CD14-positive monocyte (primary cell): ENCODE results near the gene CCDC34. TPM values are rescaled to one million over a fixed set of nuclear protein-coding genes. Genes with fewer than 3 reads are reported as not detected.

Experiments
- DNase-seq, 3 donors: peaks; one replicate each; pipeline ENCODE4 v3.0.0-alpha.2; 2011 to 2022
- H2AFZ ChIP-seq: 2 replicates; pipeline ENCODE4 v1.6.0; 2012; ENCODE audit warnings: mild to moderate bottlenecking, low read depth, low read length, inconsistent platforms; ENCODE audit not compliant: insufficient read depth, poor library complexity, severe bottlenecking
- H3K27ac ChIP-seq, 2 donors: 1 replicate in 1 of 2; 2 replicates in 1 of 2; pipeline ENCODE4 v1.5.1; 2012 to 2013; ENCODE audit warnings: low read length in 2 of 2, control low read depth in 1 of 2, inconsistent platforms in 1 of 2, low read depth in 1 of 2, mild to moderate bottlenecking in 1 of 2
- H3K27me3 ChIP-seq, 2 donors: one replicate each; pipeline versions ENCODE4 v1.6.0 to v1.6.1; 2011 to 2013; ENCODE audit warnings: low read length in 2 of 2; ENCODE audit not compliant: control insufficient read depth in 2 of 2, insufficient read depth in 2 of 2
- H3K36me3 ChIP-seq, 2 donors: replicated peaks in 1 of 2; 1 replicate in 1 of 2; 2 replicates in 1 of 2; pipeline versions ENCODE4 v1.5.1 to v1.6.1; 2012 to 2013; ENCODE audit warnings: low read length in 2 of 2, control low read depth in 1 of 2, inconsistent platforms in 1 of 2, mild to moderate bottlenecking in 1 of 2; ENCODE audit not compliant: insufficient read depth in 2 of 2, control insufficient read depth in 1 of 2
- H3K4me1 ChIP-seq, 2 donors: 1 replicate in 1 of 2; 2 replicates in 1 of 2; pipeline versions ENCODE4 v1.5.1 to v1.6.1; 2012 to 2013; ENCODE audit warnings: low read length in 2 of 2, control low read depth in 1 of 2, inconsistent platforms in 1 of 2, mild to moderate bottlenecking in 1 of 2, moderate library complexity in 1 of 2; ENCODE audit not compliant: insufficient read depth in 2 of 2, control insufficient read depth in 1 of 2
- H3K4me2 ChIP-seq: replicated peaks from 2 replicates; pipeline ENCODE3; 2012; ENCODE audit warnings: low read length, moderate library complexity, mild to moderate bottlenecking; ENCODE audit not compliant: poor library complexity, severe bottlenecking; ENCODE audit errors: extremely low read depth
- H3K4me3 ChIP-seq, 3 experiments: fragments of 200-600 bp in 1 of 3; sonication (generic) in 1 of 3; replicated peaks in 1 of 3; 1 replicate in 2 of 3; 2 replicates in 1 of 3; pipeline ENCODE4 v1.5.1; 2011 to 2013; ENCODE audit warnings: low read length in 3 of 3, mild to moderate bottlenecking in 3 of 3, control low read depth in 2 of 3, low read depth in 2 of 3, inconsistent platforms in 1 of 3, moderate library complexity in 1 of 3
- H3K79me2 ChIP-seq: 2 replicates; pipeline ENCODE4 v1.6.0; 2012; ENCODE audit warnings: mild to moderate bottlenecking, control low read depth, inconsistent platforms, low read length, moderate library complexity; ENCODE audit not compliant: insufficient read depth
- H3K9ac ChIP-seq: 2 replicates; pipeline ENCODE4 v1.6.0; 2017; ENCODE audit warnings: low read length, mild to moderate bottlenecking; ENCODE audit not compliant: insufficient read depth, poor library complexity, severe bottlenecking
- H3K9me3 ChIP-seq, 2 donors: replicated peaks in 1 of 2; 1 replicate in 1 of 2; 2 replicates in 1 of 2; pipeline versions ENCODE4 v1.5.1 to v1.6.1; 2012 to 2013; ENCODE audit warnings: low read length in 2 of 2, control low read depth in 1 of 2; ENCODE audit not compliant: control insufficient read depth in 1 of 2, insufficient read depth in 1 of 2
- H4K20me1 ChIP-seq: 2 replicates; pipeline ENCODE4 v1.6.0; 2012; ENCODE audit warnings: mild to moderate bottlenecking, low read length, control low read depth, moderate library complexity; ENCODE audit not compliant: insufficient read depth
- H3K27ac Mint-ChIP-seq, 7 donors: one replicate each; pipeline ENCODE4 v1.8.0; 2020; ENCODE audit warnings: mild to moderate bottlenecking in 7 of 7, mixed read lengths in 7 of 7, moderate library complexity in 6 of 7, inconsistent platforms in 2 of 7
- H3K27me3 Mint-ChIP-seq, 3 donors: one replicate each; pipeline ENCODE4 v1.8.0; 2021 to 2022; ENCODE audit warnings: low read depth in 3 of 3, mild to moderate bottlenecking in 3 of 3, mixed read lengths in 3 of 3, moderate library complexity in 3 of 3, inconsistent platforms in 1 of 3
- H3K36me3 Mint-ChIP-seq, 2 donors: one replicate each; pipeline ENCODE4 v1.8.0; 2020; ENCODE audit warnings: mixed read lengths in 2 of 2, inconsistent platforms in 1 of 2, mild to moderate bottlenecking in 1 of 2
- H3K4me1 Mint-ChIP-seq: one replicate; pipeline ENCODE4 v1.8.0; 2020; ENCODE audit warnings: mild to moderate bottlenecking, mixed read lengths
- H3K4me3 Mint-ChIP-seq, 2 donors: one replicate each; pipeline ENCODE4 v1.8.0; 2020; ENCODE audit warnings: mild to moderate bottlenecking in 2 of 2, mixed read lengths in 2 of 2, moderate library complexity in 1 of 2
- H3K9me3 Mint-ChIP-seq, 7 donors: one replicate each; pipeline ENCODE4 v1.8.0; 2020 to 2022; ENCODE audit warnings: mixed read lengths in 7 of 7, mild to moderate bottlenecking in 6 of 7, moderate library complexity in 6 of 7, inconsistent platforms in 2 of 7
- WGBS: methylation state at CpG from one replicate; pipeline ENCODE4 v1.1.5; 2013; ENCODE audit warnings: missing lambda C conversion rate; ENCODE audit not compliant: insufficient coverage; 5-methylcytosine and 5-hydroxymethylcytosine counted together
- intact Hi-C, 2 donors: fragments of 100-400 bp; cut with micrococcal nuclease; formaldehyde crosslinking; loops; one replicate each; pipeline versions ENCODE4 v1.15.0 to v1.15.1; 2023
- polyA plus RNA-seq, 3 donors: library from polyadenylated mRNA; depleted of rRNA in 1 of 3; unstranded in 2 of 3; stranded (reverse) in 1 of 3; fragments of 300-500 nt in 2 of 3; fragments of >200 nt in 1 of 3; fragmentation: Illumina TruSeq in 2 of 3; gene quantifications; 1 replicate in 2 of 3; 2 replicates in 1 of 3; pipeline ENCODE4 v1.2.3, GENCODE V29; 2012 to 2021
- TF ChIP-seq, protein P1 (sequence below): fragments of 200-600 bp; IDR thresholded peaks from one replicate; pipeline ENCODE4 v1.8.0; 2022; ENCODE audit warnings: antibody characterized with exemption, mild to moderate bottlenecking

The CCDC34 gene
- polyA plus RNA-seq, 3 donors: 0.08 to 0.11 (median 0.11) TPM

DNA sequence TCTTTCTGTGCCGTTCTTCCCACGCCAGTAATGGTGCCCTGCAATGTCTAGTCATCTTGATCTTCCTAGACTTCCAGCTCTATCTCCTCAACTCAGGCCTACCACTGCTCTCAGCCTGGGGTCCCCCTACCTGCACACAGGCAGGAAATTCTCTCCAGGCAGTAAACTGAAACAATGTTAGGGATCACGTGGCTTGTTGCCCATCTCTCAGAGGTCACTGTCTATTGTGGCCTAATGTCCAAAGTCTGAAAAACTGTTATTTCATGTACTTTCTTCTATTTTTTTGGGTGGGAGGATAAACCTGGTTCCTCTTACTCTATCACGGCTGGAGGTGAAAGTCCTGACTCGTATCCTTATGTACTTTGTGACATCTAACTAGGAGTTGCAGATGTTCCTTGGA lies 59.1 kb downstream of the CCDC34 start:
- no peak overlapping the region for H3K9ac ChIP-seq
- Mint-ChIP-seq H3K9me3 (peaks cover 4 to 17% (median 11%) of the 10 kb centered on the region in 7 donors), H3K27ac (peak overlapping the region in 1 of 7 donors; percentile 31), H3K4me3 (no peak overlapping the region), H3K36me3 (no peaks in the 10 kb centered on the region), H3K27me3 (peaks cover 1 to 3% (median 2%) of the 10 kb centered on the region in 3 donors), H3K4me1 (no peaks in the 10 kb centered on the region)
- H3K36me3 ChIP-seq: no peaks in the 10 kb centered on the region
- no peaks in the 10 kb centered on the region for H3K4me1 ChIP-seq
- peaks cover 3 to 17% of the 10 kb centered on the region in 2 donors for H3K9me3 ChIP-seq
- TF ChIP-seq, protein P1, sequence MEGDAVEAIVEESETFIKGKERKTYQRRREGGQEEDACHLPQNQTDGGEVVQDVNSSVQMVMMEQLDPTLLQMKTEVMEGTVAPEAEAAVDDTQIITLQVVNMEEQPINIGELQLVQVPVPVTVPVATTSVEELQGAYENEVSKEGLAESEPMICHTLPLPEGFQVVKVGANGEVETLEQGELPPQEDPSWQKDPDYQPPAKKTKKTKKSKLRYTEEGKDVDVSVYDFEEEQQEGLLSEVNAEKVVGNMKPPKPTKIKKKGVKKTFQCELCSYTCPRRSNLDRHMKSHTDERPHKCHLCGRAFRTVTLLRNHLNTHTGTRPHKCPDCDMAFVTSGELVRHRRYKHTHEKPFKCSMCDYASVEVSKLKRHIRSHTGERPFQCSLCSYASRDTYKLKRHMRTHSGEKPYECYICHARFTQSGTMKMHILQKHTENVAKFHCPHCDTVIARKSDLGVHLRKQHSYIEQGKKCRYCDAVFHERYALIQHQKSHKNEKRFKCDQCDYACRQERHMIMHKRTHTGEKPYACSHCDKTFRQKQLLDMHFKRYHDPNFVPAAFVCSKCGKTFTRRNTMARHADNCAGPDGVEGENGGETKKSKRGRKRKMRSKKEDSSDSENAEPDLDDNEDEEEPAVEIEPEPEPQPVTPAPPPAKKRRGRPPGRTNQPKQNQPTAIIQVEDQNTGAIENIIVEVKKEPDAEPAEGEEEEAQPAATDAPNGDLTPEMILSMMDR: no peak
- no peak for DNase-seq
- H3K27ac ChIP-seq: no peak overlapping the region
- no peak overlapping the region for H2AFZ ChIP-seq
- no peaks in the 10 kb centered on the region for H4K20me1 ChIP-seq
- H3K79me2 ChIP-seq: no peaks in the 10 kb centered on the region
- no peak overlapping the region for H3K4me3 ChIP-seq
- 93% methylated on average over 3 of the region's 5 CpGs for WGBS
- H3K4me2 ChIP-seq: no peak overlapping the region
- intact Hi-C loops: no loop called here
- no peaks in the 10 kb centered on the region for H3K27me3 ChIP-seq

DNA sequence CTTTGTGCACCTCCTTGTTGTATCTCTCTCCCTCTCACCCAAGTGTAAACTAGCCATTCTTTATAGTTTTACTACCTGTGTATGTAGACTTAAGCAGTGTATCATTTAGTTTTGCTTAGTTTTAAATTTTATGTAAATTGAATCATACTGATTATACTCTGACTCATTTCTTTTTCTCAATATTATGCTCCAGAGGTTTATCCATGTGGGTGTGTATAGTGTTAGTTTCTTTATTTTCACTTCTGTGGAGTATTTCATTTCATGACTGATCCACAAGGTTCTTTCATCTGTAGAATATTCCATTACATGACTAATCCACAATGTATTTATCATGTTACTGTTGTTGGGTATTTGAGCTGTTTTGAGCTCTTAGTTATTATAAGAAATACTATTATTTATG lies 62.0 kb downstream of the CCDC34 start:
- Histone ChIP-seq H3K9me3 (peaks cover 3 to 17% of the 10 kb centered on the region in 2 donors), H3K4me3 (no peak overlapping the region), H3K9ac (no peak overlapping the region), H3K36me3 (no peaks in the 10 kb centered on the region), H3K27me3 (no peaks in the 10 kb centered on the region), H3K4me2 (no peak overlapping the region), H2AFZ (no peak overlapping the region), H3K27ac (no peak overlapping the region), H3K4me1 (no peaks in the 10 kb centered on the region), H4K20me1 (no peaks in the 10 kb centered on the region), H3K79me2 (no peaks in the 10 kb centered on the region)
- no peak overlapping the region for H3K27ac Mint-ChIP-seq
- H3K27me3 Mint-ChIP-seq: peaks cover 0 to 3% (median 1%) of the 10 kb centered on the region in 3 donors
- H3K9me3 Mint-ChIP-seq: peaks cover 4 to 13% (median 11%) of the 10 kb centered on the region in 7 donors
- H3K4me3 Mint-ChIP-seq: no peak overlapping the region
- no peak for DNase-seq
- intact Hi-C loops: no loop called here
- no peaks in the 10 kb centered on the region for H3K4me1 Mint-ChIP-seq
- H3K36me3 Mint-ChIP-seq: no peaks in the 10 kb centered on the region
- TF ChIP-seq, protein P1: no peak
